HEK293T (cell line): ENCODE data around the gene IER3.

Experiments
- CTCF ChIA-PET: fragments of 350-600 bp; formaldehyde crosslinking; extraction: SDS; loops from one replicate; lab custom pipeline; 2021; ENCODE audit warnings: antibody characterized with exemption, inconsistent platforms; lab: Yijun Ruan, JAX
- POLR2A ChIA-PET: fragments of 350-600 bp; formaldehyde crosslinking; extraction: SDS; loops from one replicate; lab custom pipeline; 2020; ENCODE audit warnings: antibody characterized with exemption, inconsistent platforms; lab: Yijun Ruan, JAX
- DNase-seq: peaks from one replicate; pipeline ENCODE4 v3.0.0; 2012; ENCODE audit warnings: mixed read lengths; ENCODE audit errors: extremely low spot score
- ARNT ChIP-seq: fragments of 450-650 bp; IDR thresholded peaks from 2 replicates; pipeline ENCODE4 v1.6.1; 2017; ENCODE audit warnings: mild to moderate bottlenecking
- BHLHE40 ChIP-seq: fragments of 450-650 bp; IDR thresholded peaks from 2 replicates; pipeline ENCODE4 v1.6.1; 2016; ENCODE audit warnings: mild to moderate bottlenecking, moderate library complexity, borderline replicate concordance
- CTBP1 ChIP-seq: fragments of 450-650 bp; IDR thresholded peaks from 2 replicates; pipeline ENCODE4 v1.6.1; 2016; ENCODE audit warnings: borderline replicate concordance
- ELF4 ChIP-seq: fragments of 450-650 bp; IDR thresholded peaks from 2 replicates; pipeline ENCODE4 v1.6.1; 2017; ENCODE audit warnings: antibody characterized with exemption
- FOXA1 ChIP-seq: fragments of 450-650 bp; IDR thresholded peaks from 2 replicates; pipeline ENCODE4 v1.6.1; 2016; ENCODE audit warnings: mild to moderate bottlenecking
- FOXK2 ChIP-seq: fragments of 450-650 bp; IDR thresholded peaks from 2 replicates; pipeline ENCODE4 v1.6.1; 2016; ENCODE audit warnings: mild to moderate bottlenecking
- FOXM1 ChIP-seq: fragments of 450-650 bp; IDR thresholded peaks from 2 replicates; pipeline ENCODE4 v1.6.1; 2017; ENCODE audit warnings: mild to moderate bottlenecking, borderline replicate concordance
- HDGF ChIP-seq: fragments of 450-650 bp; IDR thresholded peaks from 2 replicates; pipeline ENCODE4 v1.6.1; 2017; ENCODE audit warnings: antibody characterized with exemption, borderline replicate concordance
- L3MBTL2 ChIP-seq: fragments of 450-650 bp; conservative IDR thresholded peaks from 2 replicates; pipeline ENCODE4 v1.6.1; 2016; ENCODE audit warnings: mild to moderate bottlenecking
- LEF1 ChIP-seq: fragments of 450-650 bp; IDR thresholded peaks from 2 replicates; pipeline ENCODE4 v1.6.1; 2017; ENCODE audit warnings: mild to moderate bottlenecking, borderline replicate concordance
- NFRKB ChIP-seq: fragments of 450-650 bp; IDR thresholded peaks from 2 replicates; pipeline ENCODE4 v1.6.1; 2016; ENCODE audit warnings: mild to moderate bottlenecking, moderate library complexity
- PKNOX1 ChIP-seq: fragments of 450-650 bp; IDR thresholded peaks from 2 replicates; pipeline ENCODE4 v1.6.1; 2016
- SP1 ChIP-seq: fragments of 450-650 bp; IDR thresholded peaks from 2 replicates; pipeline ENCODE4 v1.6.1; 2017
- SUZ12 ChIP-seq: fragments of 450-650 bp; IDR thresholded peaks from 2 replicates; pipeline ENCODE4 v1.6.1; 2016; ENCODE audit warnings: mild to moderate bottlenecking
- TARDBP ChIP-seq: fragments of 450-650 bp; IDR thresholded peaks from 2 replicates; pipeline ENCODE4 v1.6.1; 2016
- ZNF384 ChIP-seq: fragments of 450-650 bp; IDR thresholded peaks from 2 replicates; pipeline ENCODE4 v1.6.1; 2016

The IER3 gene

DNA sequence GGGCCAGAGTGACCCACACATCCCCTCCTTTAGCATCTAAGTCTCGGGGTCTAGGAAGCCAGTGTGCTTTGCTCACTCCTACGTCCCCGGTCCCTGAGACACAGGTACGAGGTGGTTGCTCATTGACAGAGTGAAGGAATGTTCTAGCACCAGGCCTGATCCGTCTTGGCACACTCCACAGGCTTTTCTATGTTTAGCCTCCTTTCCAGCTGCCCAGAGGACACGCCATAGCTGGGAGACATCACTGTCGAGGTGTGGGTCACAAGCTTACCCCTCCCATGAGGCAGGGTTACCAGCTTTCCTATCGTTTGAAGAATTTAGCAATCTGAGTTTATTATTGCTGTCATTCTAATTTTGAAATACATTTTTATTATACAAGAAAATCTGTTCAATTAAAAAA, 30.4 kb upstream of the IER3 start:
- TF ChIP-seq HDGF (no peak), NFRKB (no peak), SP1 (no peak), BHLHE40 (no peak), PKNOX1 (no peak), CTBP1 (no peak), TARDBP (no peak), ZNF384 (no peak), ARNT (no peak), ELF4 (no peak), SUZ12 (no peak), FOXK2 (no peak), FOXM1 (no peak), L3MBTL2 (no peak), LEF1 (no peak), FOXA1 (no peak)
- DNase-seq: no peak
- ChIA-PET POLR2A (no interaction called here), CTCF (no interaction called here)

DNA sequence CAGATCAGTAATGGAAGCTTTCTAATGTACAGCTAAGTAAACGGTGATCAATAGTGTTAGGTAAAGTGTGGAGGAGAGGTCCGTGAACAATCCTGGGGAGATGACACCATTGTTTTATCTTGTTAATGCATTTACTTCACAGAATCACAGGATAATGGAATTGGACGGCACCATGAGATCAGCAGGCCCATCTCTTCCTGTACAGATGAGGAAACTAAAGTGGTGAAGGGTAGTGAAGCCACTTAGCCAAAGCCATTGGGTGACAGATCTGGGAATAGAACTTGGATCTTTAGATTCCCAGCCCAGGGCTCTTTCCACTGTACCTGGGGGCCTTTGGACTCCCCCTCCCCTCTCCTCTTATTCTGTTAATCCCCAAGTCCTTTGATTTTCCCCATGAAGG, 26.2 kb upstream of the IER3 start:
- ChIA-PET POLR2A (interaction anchor here (1.7 to 2.7 kb wide), 3 partner anchors 9 to 26 kb away, joined by 7 to 12 read pairs (median 10); partner anchors contain the start of gene IER3), CTCF (interaction anchor here (0.6 kb wide), 1 partner anchor 176 kb away, joined by 3 read pairs; no protein-coding TSS in a partner anchor)
- no peak for DNase-seq
- TF ChIP-seq FOXM1 (no peak), NFRKB (no peak), PKNOX1 (no peak), HDGF (no peak), FOXA1 (no peak), L3MBTL2 (no peak), FOXK2 (no peak), ARNT (no peak), CTBP1 (no peak), ELF4 (no peak), SUZ12 (no peak), BHLHE40 (no peak)

DNA sequence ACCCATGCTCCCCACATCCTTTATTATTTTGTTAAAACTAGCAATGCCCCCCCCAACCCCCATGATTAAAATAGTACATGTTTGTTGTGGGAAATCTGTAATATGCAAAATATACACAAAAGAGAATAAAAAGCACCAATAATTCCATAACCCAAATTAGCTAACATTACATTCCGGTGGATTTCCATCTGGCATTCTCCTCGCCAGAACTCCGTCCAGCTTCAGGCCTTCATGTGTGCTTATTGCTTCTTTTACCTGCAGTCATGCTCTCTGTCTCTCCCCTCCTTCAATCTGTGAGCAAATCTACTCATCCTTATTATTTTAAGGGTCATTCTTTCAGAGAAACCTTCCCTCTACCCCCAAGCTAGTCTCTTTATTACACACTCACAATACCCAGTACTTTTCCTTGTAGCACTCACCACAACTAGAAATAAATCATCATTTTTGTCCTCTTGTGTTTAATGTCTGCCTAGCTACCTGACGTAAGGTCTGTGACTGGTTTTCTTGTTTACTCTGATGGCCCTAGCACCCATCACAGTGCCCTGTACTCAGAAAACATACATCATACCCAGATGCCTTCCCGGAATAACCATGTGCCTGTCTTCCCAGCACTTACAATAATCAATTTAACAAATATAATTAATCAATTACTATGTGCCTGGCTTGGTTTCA, 25.6 kb upstream of the IER3 start:
- TF ChIP-seq FOXM1 (no peak), FOXK2 (no peak), LEF1 (no peak)
- POLR2A ChIA-PET: interaction anchor here (0.8 to 2.7 kb wide), 6 partner anchors 9 to 53 kb away, joined by 3 to 12 read pairs (median 6); partner anchors contain the start of genes IER3 and MDC1
- CTCF ChIA-PET: interaction anchor here (0.6 to 1.7 kb wide), 3 partner anchors 48 to 175 kb away, joined by 3 to 7 read pairs (median 3); no protein-coding TSS in a partner anchor
- DNase-seq: no peak

DNA sequence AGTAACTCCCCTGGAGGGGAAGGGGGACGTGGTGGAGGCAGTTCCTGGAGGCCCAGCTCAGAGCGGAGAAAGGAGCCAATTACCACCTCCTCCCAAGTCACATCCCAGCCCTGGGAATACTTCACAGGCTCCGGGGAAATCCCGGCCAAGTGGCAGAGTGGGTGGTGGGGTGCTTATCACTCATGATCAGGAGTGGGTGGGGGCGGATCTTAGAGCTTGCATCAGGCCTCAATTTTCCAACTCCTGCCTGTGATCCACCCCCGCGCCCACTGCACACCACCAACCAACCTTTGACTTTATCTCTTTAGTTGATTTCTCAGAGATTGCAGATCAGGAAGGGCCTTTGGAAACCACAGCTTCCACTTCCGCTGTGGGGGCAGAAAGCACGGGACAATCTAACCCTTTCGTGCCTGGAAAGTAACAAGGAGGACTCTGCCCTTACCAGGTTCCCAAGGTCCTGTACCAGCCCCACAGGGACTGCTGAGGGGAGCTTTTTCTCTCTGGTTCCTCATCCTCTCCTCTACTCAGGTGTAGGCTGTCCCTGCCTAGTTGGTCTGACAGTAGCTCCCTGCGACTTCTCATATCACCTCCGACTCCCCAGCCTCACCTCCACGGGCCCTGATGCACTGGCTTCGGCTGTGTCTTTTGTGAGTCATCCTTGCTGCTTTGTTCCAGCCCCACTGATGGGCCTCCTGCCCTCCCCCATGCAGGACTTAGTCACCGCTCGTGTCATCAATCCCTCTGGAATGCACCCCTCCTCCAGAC, 24.9 kb upstream of the IER3 start:
- POLR2A ChIA-PET: interaction anchor here (0.8 to 2.7 kb wide), 9 partner anchors 8 to 68 kb away, joined by 3 to 12 read pairs (median 3); partner anchors contain the start of genes IER3 and MDC1
- CTCF ChIA-PET: interaction anchor here (1.3 to 1.7 kb wide), 4 partner anchors 17 to 318 kb away, joined by 3 to 7 read pairs (median 4); no protein-coding TSS in a partner anchor
- DNase-seq: peak; percentile 40
- TF ChIP-seq PKNOX1 (no peak), ELF4 (no peak), NFRKB (no peak), FOXA1 (no peak), TARDBP (no peak), FOXK2 (no peak), LEF1 (no peak), CTBP1 (no peak), FOXM1 (no peak), ARNT (no peak), ZNF384 (no peak), HDGF (no peak), SUZ12 (no peak), SP1 (no peak), BHLHE40 (no peak), L3MBTL2 (no peak)

- POLR2A ChIA-PET: interaction anchor here (0.8 to 2.7 kb wide), 7 partner anchors 9 to 69 kb away, joined by 3 to 12 read pairs (median 3); partner anchors contain the start of gene IER3
- TF ChIP-seq LEF1 (no peak), NFRKB (no peak), HDGF (no peak), CTBP1 (no peak), FOXK2 (no peak), SUZ12 (no peak), PKNOX1 (no peak), TARDBP (no peak), SP1 (no peak), L3MBTL2 (no peak), BHLHE40 (no peak), ARNT (no peak), ZNF384 (no peak)
- CTCF ChIA-PET: interaction anchor here (0.8 to 1.7 kb wide), 5 partner anchors 10 to 319 kb away, joined by 3 to 7 read pairs (median 3); no protein-coding TSS in a partner anchor
- DNase-seq: no peak
These were observed 24.3 kb upstream of the IER3 start for GRCh38 chr6:30768634-30769087.
